B cell (primary cell): Measurements from ENCODE around the gene RFT1.

Source experiments
- CTCF ChIP-seq: fragments of 200-600 bp; IDR thresholded peaks from one replicate; pipeline ENCODE4 v1.8.0; 2022; ENCODE audit warnings: antibody characterized with exemption, mild to moderate bottlenecking
- EZH2 ChIP-seq: IDR thresholded peaks from 2 replicates; pipeline ENCODE4 v1.6.1; 2012; ENCODE audit warnings: borderline replicate concordance, low read depth, mild to moderate bottlenecking, moderate library complexity, low read length; ENCODE audit not compliant: insufficient read depth, poor library complexity, severe bottlenecking

GRCh38 chr3:53140847-53141845 lies 10.9 kb upstream of the RFT1 start:
- TF ChIP-seq CTCF, result no peak
- TF ChIP-seq EZH2, result no peak
